Panc1 (cell line): ENCODE data around the gene PYHIN1. TPM values are rescaled to one million over a fixed set of nuclear protein-coding genes. Genes with fewer than 3 reads are reported as not detected.

Experiments
- ATAC-seq: fragments of 200-7000 bp; cut with Tn5 transposase; 2 replicates; pipeline ENCODE4 v1.9.1; 2020; ENCODE audit warnings: mild to moderate bottlenecking, moderate library complexity
- BruUV-seq: library from RNA; stranded (reverse); fragments of 400-500 nt; replicated peaks from 2 replicates; lab custom pipeline; 2021; lab: Mats Ljungman, UMichigan
- CTCF ChIA-PET: fragments of 300-600 bp; sonication (Branson Sonifier 250); formaldehyde crosslinking; loops from one replicate; lab custom pipeline; 2022; ENCODE audit warnings: antibody characterized with exemption; lab: Charles Lee
- POLR2A ChIA-PET: fragments of 300-600 bp; sonication (Branson Sonifier 250); formaldehyde crosslinking; loops from one replicate; lab custom pipeline; 2022; ENCODE audit warnings: antibody characterized with exemption; lab: Charles Lee
- DNase-seq: peaks from one replicate; pipeline ENCODE4 v3.0.0-alpha.2; 2010; ENCODE audit warnings: low read depth, low spot score
- H3K27ac ChIP-seq: 2 replicates; pipeline ENCODE4 v1.5.1; 2011; ENCODE audit warnings: mild to moderate bottlenecking, low read length, inconsistent platforms
- H3K27me3 ChIP-seq: fragments of 200-500 bp; sonication (Bioruptor generic); 2 replicates; pipeline ENCODE4 v1.6.0; 2014; ENCODE audit warnings: low read length, inconsistent platforms; ENCODE audit not compliant: control insufficient read depth, insufficient read depth
- H3K36me3 ChIP-seq: fragments of 200-500 bp; sonication (Bioruptor generic); 2 replicates; pipeline ENCODE4 v1.5.1; 2014; ENCODE audit warnings: inconsistent platforms, mild to moderate bottlenecking, low read length, moderate library complexity; ENCODE audit not compliant: control insufficient read depth, insufficient read depth
- H3K4me1 ChIP-seq: 2 replicates; pipeline ENCODE4 v1.5.1; 2011; ENCODE audit warnings: inconsistent platforms, mild to moderate bottlenecking, low read length, moderate library complexity; ENCODE audit not compliant: control insufficient read depth, insufficient read depth
- H3K4me3 ChIP-seq, 2 experiments: 2 replicates each; pipeline ENCODE4 v1.5.1; 2011 to 2012; ENCODE audit warnings: low read depth in 2 of 2, low read length in 2 of 2, mild to moderate bottlenecking in 2 of 2, inconsistent platforms in 1 of 2, moderate library complexity in 1 of 2
- H3K9me3 ChIP-seq: fragments of 200-500 bp; sonication (Bioruptor generic); 2 replicates; pipeline ENCODE4 v1.5.1; 2014; ENCODE audit warnings: low read depth, mild to moderate bottlenecking, inconsistent platforms, low read length, moderate library complexity; ENCODE audit not compliant: control insufficient read depth, insufficient read depth
- POLR2AphosphoS5 ChIP-seq: IDR thresholded peaks from 2 replicates; pipeline ENCODE4 v1.6.1; 2012; ENCODE audit warnings: mild to moderate bottlenecking, low read depth, low read length, moderate library complexity
- SIN3A ChIP-seq: IDR thresholded peaks from 2 replicates; pipeline ENCODE4 v1.6.1; 2012; ENCODE audit warnings: low read depth, mild to moderate bottlenecking, low read length, moderate library complexity, borderline replicate concordance; ENCODE audit not compliant: insufficient read depth
- TCF7L2 ChIP-seq: IDR thresholded peaks from 2 replicates; pipeline ENCODE4 v1.6.1; 2011; ENCODE audit warnings: mild to moderate bottlenecking, low read depth, low read length, inconsistent platforms
- in situ Hi-C: cut with HindIII; loops from 2 replicates; pipeline ENCODE4 v1.10.0; 2016; ENCODE audit warnings: low sequenced_read_pairs, low pct_unique_long_range_greater_than_20kb
- intact Hi-C: fragments of 100-400 bp; cut with micrococcal nuclease; formaldehyde crosslinking; loops from one replicate; pipeline ENCODE4 v1.10.0; 2022; ENCODE audit not compliant: unreplicated experiment
- total RNA-seq: library from RNA; stranded (reverse); gene quantifications from one replicate; pipeline ENCODE4 v1.2.1, GENCODE V29; 2021; ENCODE audit not compliant: unreplicated experiment
- TF ChIP-seq, protein P1 (sequence below): fragments of 450-650 bp; IDR thresholded peaks from 2 replicates; pipeline ENCODE4 v1.5.1; 2017; ENCODE audit warnings: mild to moderate bottlenecking
- TF ChIP-seq, protein P2 (sequence below), 2 experiments: IDR thresholded peaks; 2 replicates each; pipeline ENCODE4 v1.6.1; 2011 to 2012; ENCODE audit warnings: low read depth in 2 of 2, control low read depth in 1 of 2, low read length in 1 of 2, mild to moderate bottlenecking in 1 of 2, moderate library complexity in 1 of 2; ENCODE audit not compliant: insufficient read depth in 1 of 2

PYHIN1 gene
- total RNA-seq, 1 experiment from 2014 or later, result not detected

DNA sequence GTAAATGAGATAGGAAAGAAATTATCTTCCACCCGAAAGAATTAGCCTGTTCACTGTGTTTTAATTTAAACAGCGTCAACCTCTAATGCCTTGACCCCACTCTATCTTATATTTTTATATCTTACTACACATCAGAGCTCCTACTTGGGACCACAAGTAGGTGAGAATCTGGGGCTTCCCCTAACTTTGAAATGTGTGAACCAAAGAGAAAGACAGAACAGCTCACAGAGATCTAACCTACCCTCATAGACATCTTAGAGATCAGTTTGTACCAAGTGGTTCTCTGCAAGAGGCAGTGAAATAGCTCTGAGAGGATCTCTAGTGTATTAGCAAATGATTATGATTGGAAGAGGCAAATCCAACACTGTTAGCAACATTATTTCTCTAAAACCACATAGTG lies 47.4 kb downstream of the PYHIN1 start:
- intact Hi-C loops, result no loop called here
- Histone ChIP-seq H3K4me1 (no peaks in the 10 kb centered on the region), H3K4me3 (no peak overlapping the region), H3K27ac (no peak overlapping the region), H3K9me3 (no peaks in the 10 kb centered on the region), H3K27me3 (no peaks in the 10 kb centered on the region), H3K36me3 (no peaks in the 10 kb centered on the region)
- CTCF ChIA-PET, result no interaction called here
- TF ChIP-seq, protein P1, sequence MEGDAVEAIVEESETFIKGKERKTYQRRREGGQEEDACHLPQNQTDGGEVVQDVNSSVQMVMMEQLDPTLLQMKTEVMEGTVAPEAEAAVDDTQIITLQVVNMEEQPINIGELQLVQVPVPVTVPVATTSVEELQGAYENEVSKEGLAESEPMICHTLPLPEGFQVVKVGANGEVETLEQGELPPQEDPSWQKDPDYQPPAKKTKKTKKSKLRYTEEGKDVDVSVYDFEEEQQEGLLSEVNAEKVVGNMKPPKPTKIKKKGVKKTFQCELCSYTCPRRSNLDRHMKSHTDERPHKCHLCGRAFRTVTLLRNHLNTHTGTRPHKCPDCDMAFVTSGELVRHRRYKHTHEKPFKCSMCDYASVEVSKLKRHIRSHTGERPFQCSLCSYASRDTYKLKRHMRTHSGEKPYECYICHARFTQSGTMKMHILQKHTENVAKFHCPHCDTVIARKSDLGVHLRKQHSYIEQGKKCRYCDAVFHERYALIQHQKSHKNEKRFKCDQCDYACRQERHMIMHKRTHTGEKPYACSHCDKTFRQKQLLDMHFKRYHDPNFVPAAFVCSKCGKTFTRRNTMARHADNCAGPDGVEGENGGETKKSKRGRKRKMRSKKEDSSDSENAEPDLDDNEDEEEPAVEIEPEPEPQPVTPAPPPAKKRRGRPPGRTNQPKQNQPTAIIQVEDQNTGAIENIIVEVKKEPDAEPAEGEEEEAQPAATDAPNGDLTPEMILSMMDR, result no peak
- TF ChIP-seq TCF7L2 (no peak), POLR2AphosphoS5 (no peak), SIN3A (no peak)
- TF ChIP-seq, protein P2, sequence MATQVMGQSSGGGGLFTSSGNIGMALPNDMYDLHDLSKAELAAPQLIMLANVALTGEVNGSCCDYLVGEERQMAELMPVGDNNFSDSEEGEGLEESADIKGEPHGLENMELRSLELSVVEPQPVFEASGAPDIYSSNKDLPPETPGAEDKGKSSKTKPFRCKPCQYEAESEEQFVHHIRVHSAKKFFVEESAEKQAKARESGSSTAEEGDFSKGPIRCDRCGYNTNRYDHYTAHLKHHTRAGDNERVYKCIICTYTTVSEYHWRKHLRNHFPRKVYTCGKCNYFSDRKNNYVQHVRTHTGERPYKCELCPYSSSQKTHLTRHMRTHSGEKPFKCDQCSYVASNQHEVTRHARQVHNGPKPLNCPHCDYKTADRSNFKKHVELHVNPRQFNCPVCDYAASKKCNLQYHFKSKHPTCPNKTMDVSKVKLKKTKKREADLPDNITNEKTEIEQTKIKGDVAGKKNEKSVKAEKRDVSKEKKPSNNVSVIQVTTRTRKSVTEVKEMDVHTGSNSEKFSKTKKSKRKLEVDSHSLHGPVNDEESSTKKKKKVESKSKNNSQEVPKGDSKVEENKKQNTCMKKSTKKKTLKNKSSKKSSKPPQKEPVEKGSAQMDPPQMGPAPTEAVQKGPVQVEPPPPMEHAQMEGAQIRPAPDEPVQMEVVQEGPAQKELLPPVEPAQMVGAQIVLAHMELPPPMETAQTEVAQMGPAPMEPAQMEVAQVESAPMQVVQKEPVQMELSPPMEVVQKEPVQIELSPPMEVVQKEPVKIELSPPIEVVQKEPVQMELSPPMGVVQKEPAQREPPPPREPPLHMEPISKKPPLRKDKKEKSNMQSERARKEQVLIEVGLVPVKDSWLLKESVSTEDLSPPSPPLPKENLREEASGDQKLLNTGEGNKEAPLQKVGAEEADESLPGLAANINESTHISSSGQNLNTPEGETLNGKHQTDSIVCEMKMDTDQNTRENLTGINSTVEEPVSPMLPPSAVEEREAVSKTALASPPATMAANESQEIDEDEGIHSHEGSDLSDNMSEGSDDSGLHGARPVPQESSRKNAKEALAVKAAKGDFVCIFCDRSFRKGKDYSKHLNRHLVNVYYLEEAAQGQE (IDR thresholded peaks at IDR 0.05; ENCODE audit: insufficient read depth in 1 of 2, low read depth in 2 of 2, low read length in 1 of 2), result no peak
- POLR2A ChIA-PET, result no interaction called here
- no peak for DNase-seq
- in situ Hi-C loops, result no loop called here
- BruUV-seq, result no TSS peak
- no peak for ATAC-seq

DNA sequence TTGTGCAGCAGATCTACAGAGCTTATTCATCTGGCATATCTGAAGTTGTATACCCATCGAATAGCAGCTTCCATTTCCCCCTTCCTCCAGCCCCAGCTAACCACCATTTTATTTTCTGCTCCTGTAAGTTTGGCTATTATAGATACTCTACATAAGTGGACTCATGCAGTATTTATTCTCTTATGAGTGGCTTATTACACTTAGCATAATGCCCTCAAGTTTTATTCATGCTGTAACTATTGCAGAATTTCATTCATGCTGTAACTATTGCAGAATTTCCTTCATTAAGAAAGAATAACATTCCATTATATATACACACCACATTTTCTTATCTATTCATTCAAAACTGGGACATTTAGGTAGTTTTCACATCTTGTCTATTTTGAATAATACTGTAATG lies 47.9 kb downstream of the PYHIN1 start:
- no peak for ATAC-seq
- no peaks in the 10 kb centered on the region for H3K4me1 ChIP-seq
- no peaks in the 10 kb centered on the region for H3K9me3 ChIP-seq
- no peak for DNase-seq
- TF ChIP-seq TCF7L2, result no peak
- TF ChIP-seq, protein P2 (IDR thresholded peaks at IDR 0.05; ENCODE audit: insufficient read depth in 1 of 2, low read depth in 2 of 2, low read length in 1 of 2), result no peak
- TF ChIP-seq SIN3A, result no peak
- TF ChIP-seq, protein P1, result no peak
- TF ChIP-seq POLR2AphosphoS5, result no peak
- no peaks in the 10 kb centered on the region for H3K27me3 ChIP-seq
- in situ Hi-C loops (no loop called here), intact Hi-C loops (no loop called here)
- H3K27ac ChIP-seq, result no peak overlapping the region
- CTCF ChIA-PET, result no interaction called here
- no peaks in the 10 kb centered on the region for H3K36me3 ChIP-seq
- no peak overlapping the region for H3K4me3 ChIP-seq
- POLR2A ChIA-PET, result no interaction called here
- no TSS peak for BruUV-seq
